CD4-positive, alpha-beta memory T cell (primary cell): Measurements from ENCODE around the gene MS4A12. TPM values are rescaled to one million over a fixed set of nuclear protein-coding genes. Genes with fewer than 3 reads are reported as not detected.
"Not testable (repeated sequence)": the region's sequence is repeated elsewhere in the genome, so short reads cannot be mapped to it uniquely, and the experiment has no call there.

Experiments used
- CTCF ChIA-PET: fragments of 350-600 bp; sonication (Branson Sonifier 250); formaldehyde crosslinking; loops from one replicate; lab custom pipeline; 2021; ENCODE audit warnings: inconsistent platforms; ENCODE audit not compliant: partially characterized antibody; lab: Charles Lee
- POLR2A ChIA-PET: fragments of 350-600 bp; sonication (Branson Sonifier 250); formaldehyde crosslinking; loops from one replicate; lab custom pipeline; 2021; ENCODE audit not compliant: partially characterized antibody; lab: Charles Lee
- DNase-seq, 5 donors: peaks; one replicate each; pipeline versions ENCODE4 v3.0.0 to v3.0.0-alpha.2; 2020 to 2022; ENCODE audit warnings: mixed read lengths in 1 of 5
- H3K27ac ChIP-seq: one replicate; pipeline ENCODE4 v1.7.0; 2013; ENCODE audit warnings: low read depth, low read length
- H3K27me3 ChIP-seq: 2 replicates; pipeline ENCODE4 v1.7.0; 2013; ENCODE audit warnings: mild to moderate bottlenecking, low read length, moderate library complexity; ENCODE audit not compliant: insufficient read depth
- H3K36me3 ChIP-seq: 2 replicates; pipeline ENCODE4 v1.7.0; 2013; ENCODE audit warnings: mild to moderate bottlenecking, low read length, moderate library complexity; ENCODE audit not compliant: insufficient read depth
- H3K4me1 ChIP-seq: 2 replicates; pipeline ENCODE4 v1.7.0; 2013; ENCODE audit warnings: mild to moderate bottlenecking, low read length, moderate library complexity; ENCODE audit not compliant: insufficient read depth
- H3K4me3 ChIP-seq, 2 donors: one replicate each; pipeline ENCODE4 v1.7.0; 2013; ENCODE audit warnings: low read length in 2 of 2, mild to moderate bottlenecking in 1 of 2
- H3K9me3 ChIP-seq, 2 donors: one replicate each; pipeline ENCODE4 v1.7.0; 2013; ENCODE audit warnings: low read length in 2 of 2, control low read depth in 1 of 2; ENCODE audit not compliant: control insufficient read depth in 1 of 2
- H3K27ac Mint-ChIP-seq, 7 donors: one replicate each; pipeline ENCODE4 v1.8.0; 2020 to 2021; ENCODE audit warnings: mixed read lengths in 7 of 7, mild to moderate bottlenecking in 6 of 7, inconsistent platforms in 3 of 7, moderate library complexity in 3 of 7
- H3K27me3 Mint-ChIP-seq, 2 donors: one replicate each; pipeline ENCODE4 v1.8.0; 2020 to 2021; ENCODE audit warnings: mixed read lengths in 2 of 2
- H3K36me3 Mint-ChIP-seq, 2 donors: one replicate each; pipeline ENCODE4 v1.8.0; 2020 to 2021; ENCODE audit warnings: mixed read lengths in 2 of 2, inconsistent platforms in 1 of 2, mild to moderate bottlenecking in 1 of 2
- H3K4me1 Mint-ChIP-seq, 4 donors: one replicate each; pipeline ENCODE4 v1.8.0; 2020 to 2021; ENCODE audit warnings: mixed read lengths in 4 of 4, mild to moderate bottlenecking in 1 of 4
- H3K4me3 Mint-ChIP-seq, 8 donors: one replicate each; pipeline ENCODE4 v1.8.0; 2020 to 2021; ENCODE audit warnings: mixed read lengths in 8 of 8, mild to moderate bottlenecking in 7 of 8, moderate library complexity in 6 of 8, inconsistent platforms in 3 of 8
- H3K9me3 Mint-ChIP-seq, 8 donors: one replicate each; pipeline ENCODE4 v1.8.0; 2020 to 2021; ENCODE audit warnings: mixed read lengths in 8 of 8, mild to moderate bottlenecking in 5 of 8, inconsistent platforms in 3 of 8, moderate library complexity in 1 of 8
- intact Hi-C: fragments of 100-400 bp; cut with micrococcal nuclease; formaldehyde crosslinking; loops from one replicate; pipeline ENCODE4 v1.15.1; 2023
- polyA plus RNA-seq, 2 donors: library from polyadenylated mRNA; unstranded; fragments of 300-500 nt; fragmentation: Illumina TruSeq; gene quantifications; one replicate each; pipeline ENCODE4 v1.2.3, GENCODE V29; 2021
- total RNA-seq, 2 experiments: library from RNA; stranded (reverse); gene quantifications; one replicate each; pipeline ENCODE4 v1.2.3, GENCODE V29; 2021

The MS4A12 gene
- total and polyA plus RNA-seq, 4 experiments from 2014 or later: not detected

DNA sequence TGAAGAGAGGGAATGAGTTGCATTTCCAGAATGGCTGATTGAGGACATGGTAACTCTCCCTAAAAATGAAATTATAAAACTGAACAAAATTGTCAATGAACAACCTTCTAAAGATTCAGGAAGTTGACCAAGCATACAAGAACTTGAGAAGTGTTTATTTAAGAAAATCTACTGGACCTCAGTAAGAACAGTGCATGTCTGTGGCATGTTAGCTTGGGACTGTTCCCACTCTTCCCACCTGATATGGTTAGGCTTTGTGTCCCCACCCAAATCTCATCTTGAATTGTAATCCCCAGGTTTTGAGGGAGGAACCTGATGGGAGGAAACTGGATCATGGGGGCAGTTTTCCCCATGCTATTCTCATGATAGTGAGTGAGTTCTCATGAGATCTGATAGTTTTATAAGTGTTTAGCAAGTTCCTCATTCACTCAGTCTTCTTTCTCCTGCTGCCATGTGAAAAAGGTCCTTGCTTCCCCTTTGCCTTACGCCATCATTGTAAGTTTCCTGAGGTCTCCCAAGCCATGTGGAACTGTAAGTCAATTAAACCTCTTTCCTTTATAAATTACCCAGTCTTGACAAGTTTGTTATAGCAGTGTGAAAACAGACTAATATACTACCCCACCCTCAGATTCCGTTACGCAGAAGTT, 38.0 kb downstream of the MS4A12 start:
- Histone ChIP-seq H3K9me3 (no peaks in the 10 kb centered on the region), H3K27ac (no peak overlapping the region), H3K36me3 (no peaks in the 10 kb centered on the region), H3K4me1 (no peaks in the 10 kb centered on the region), H3K27me3 (no peaks in the 10 kb centered on the region), H3K4me3 (no peak overlapping the region)
- ChIA-PET CTCF (no interaction called here), POLR2A (no interaction called here)
- DNase-seq: no peak
- Mint-ChIP-seq H3K36me3 (no peaks in the 10 kb centered on the region), H3K27me3 (peaks cover 6 to 13% of the 10 kb centered on the region in 2 donors), H3K27ac (no peak overlapping the region), H3K9me3 (peaks cover 0 to 11% (median 4%) of the 10 kb centered on the region in 8 donors), H3K4me3 (no peak overlapping the region), H3K4me1 (no peaks in the 10 kb centered on the region)
- intact Hi-C loops: no loop called here

GRCh38 chr11:60532383-60532782, 39.8 kb downstream of the MS4A12 start:
- CTCF ChIA-PET, H3K9me3 ChIP-seq, H3K36me3 Mint-ChIP-seq, H3K27ac Mint-ChIP-seq, H3K27ac ChIP-seq, H3K27me3 ChIP-seq, POLR2A ChIA-PET, H3K4me3 ChIP-seq, H3K36me3 ChIP-seq, intact Hi-C loops, H3K4me1 Mint-ChIP-seq, H3K4me1 ChIP-seq, H3K4me3 Mint-ChIP-seq: not testable (repeated sequence)
- Mint-ChIP-seq H3K27me3 (peaks cover 2 to 12% of the 10 kb centered on the region in 2 donors), H3K9me3 (peaks cover 0 to 11% (median 4%) of the 10 kb centered on the region in 8 donors)
- peak in 1 of 5 donors; percentile 21 for DNase-seq

- H3K4me1 ChIP-seq, H3K27ac ChIP-seq, POLR2A ChIA-PET, H3K27me3 Mint-ChIP-seq, H3K4me1 Mint-ChIP-seq, CTCF ChIA-PET, H3K27me3 ChIP-seq, H3K36me3 Mint-ChIP-seq, H3K9me3 ChIP-seq, H3K27ac Mint-ChIP-seq, H3K36me3 ChIP-seq, H3K4me3 ChIP-seq, intact Hi-C loops, H3K4me3 Mint-ChIP-seq, DNase-seq: not testable (repeated sequence)
- H3K9me3 Mint-ChIP-seq: peaks cover 0 to 11% (median 2%) of the 10 kb centered on the region in 8 donors
Measured at GRCh38 chr11:60538627-60539026, 46.0 kb downstream of the MS4A12 start.

GRCh38 chr11:60544077-60544476, 51.5 kb downstream of the MS4A12 start:
- Mint-ChIP-seq H3K4me1 (no peaks in the 10 kb centered on the region), H3K27ac (no peak overlapping the region), H3K9me3 (peaks cover 0 to 16% (median 3%) of the 10 kb centered on the region in 8 donors), H3K4me3 (no peak overlapping the region), H3K27me3 (peaks cover 7 to 15% of the 10 kb centered on the region in 2 donors), H3K36me3 (no peaks in the 10 kb centered on the region)
- ChIA-PET CTCF (no interaction called here), POLR2A (no interaction called here)
- H3K4me3 ChIP-seq: no peak overlapping the region
- no peak for DNase-seq
- no peaks in the 10 kb centered on the region for H3K36me3 ChIP-seq
- no peak overlapping the region for H3K27ac ChIP-seq
- H3K4me1 ChIP-seq: no peaks in the 10 kb centered on the region
- no peaks in the 10 kb centered on the region for H3K9me3 ChIP-seq
- H3K27me3 ChIP-seq: no peaks in the 10 kb centered on the region
- intact Hi-C loops: no loop called here

Other genes starting within 250 kb of the MS4A12 start
- not detected for gene MS4A4E, start 249.6 kb upstream of the MS4A12 start, total RNA-seq
- gene MS4A4E, start 249.6 kb upstream of the MS4A12 start, polyA plus RNA-seq: not detected
- gene MS4A4A, start 212.1 kb upstream of the MS4A12 start, total RNA-seq: under 1 TPM; 0.39 to 0.99 TPM
- not detected for gene MS4A4A, start 212.1 kb upstream of the MS4A12 start, polyA plus RNA-seq
- gene MS4A6E, start 165.5 kb upstream of the MS4A12 start, total RNA-seq: not detected
- not detected for gene MS4A6E, start 165.5 kb upstream of the MS4A12 start, polyA plus RNA-seq
- gene MS4A7, start 114.2 kb upstream of the MS4A12 start, total RNA-seq: 1 to 10 TPM in 1 of 2 experiments, under 1 TPM in 1; 0.76 to 1.6 TPM
- gene MS4A7, start 114.2 kb upstream of the MS4A12 start, polyA plus RNA-seq: under 1 TPM in 1 of 2 donors, not detected in 1; 0.36 TPM
- not detected for gene MS4A14, start 96.3 kb upstream of the MS4A12 start, total RNA-seq
- gene MS4A14, start 96.3 kb upstream of the MS4A12 start, polyA plus RNA-seq: not detected
- gene MS4A5, start 63.2 kb upstream of the MS4A12 start, total RNA-seq: not detected
- gene MS4A5, start 63.2 kb upstream of the MS4A12 start, polyA plus RNA-seq: not detected
- 1 to 10 TPM; 4.7 to 5.7 TPM for gene MS4A1, start 36.9 kb upstream of the MS4A12 start, total RNA-seq
- 10 to 100 TPM in 1 of 2 donors, 1 to 10 TPM in 1; 1.0 to 10.2 TPM for gene MS4A1, start 36.9 kb upstream of the MS4A12 start, polyA plus RNA-seq
- gene MS4A13, start 22.6 kb downstream of the MS4A12 start, total RNA-seq: not detected
- not detected for gene MS4A13, start 22.6 kb downstream of the MS4A12 start, polyA plus RNA-seq
- not detected for gene MS4A8, start 206.8 kb downstream of the MS4A12 start, total RNA-seq
- gene MS4A8, start 206.8 kb downstream of the MS4A12 start, polyA plus RNA-seq: not detected
- gene MS4A18, start 231.9 kb downstream of the MS4A12 start, total RNA-seq: not detected
- gene MS4A18, start 231.9 kb downstream of the MS4A12 start, polyA plus RNA-seq: not detected